Stimulated activated naive CD8-positive, alpha-beta T cell treated with anti-CD3 and anti-CD28 coated beads, Interleukin-15, Interleukin-2, amounts not matched to agents 100 ng/mL and 50 ng/mL, for 24 hours (primary cell): Measurements from ENCODE around the gene PPM1G.

Experiments
- H3K27ac Mint-ChIP-seq: one replicate; pipeline ENCODE4 v1.8.0; 2021; ENCODE audit warnings: mild to moderate bottlenecking, mixed read lengths
- H3K27me3 Mint-ChIP-seq: one replicate; pipeline ENCODE4 v1.8.0; 2021; ENCODE audit warnings: mixed read lengths
- H3K36me3 Mint-ChIP-seq: one replicate; pipeline ENCODE4 v1.8.0; 2021; ENCODE audit warnings: low read depth, mixed read lengths
- H3K4me1 Mint-ChIP-seq: one replicate; pipeline ENCODE4 v1.8.0; 2021; ENCODE audit warnings: low read depth, mixed read lengths
- H3K4me3 Mint-ChIP-seq: one replicate; pipeline ENCODE4 v1.8.0; 2021; ENCODE audit warnings: mild to moderate bottlenecking, mixed read lengths
- H3K9me3 Mint-ChIP-seq: one replicate; pipeline ENCODE4 v1.8.0; 2021; ENCODE audit warnings: mixed read lengths

The PPM1G gene

GRCh38 chr2:27381577-27382181 is 27.7 kb downstream of the PPM1G start:
- Mint-ChIP-seq H3K27me3 (no peaks in the 10 kb centered on the region), H3K4me3 (peak overlapping the region; percentile 88), H3K27ac (peak overlapping the region; percentile 95), H3K4me1 (peaks cover 45% of the 10 kb centered on the region), H3K9me3 (no peaks in the 10 kb centered on the region), H3K36me3 (peaks cover 66% of the 10 kb centered on the region)

GRCh38 chr2:27380626-27381545 is 28.5 kb downstream of the PPM1G start, which contains the start of gene ZNF513:
ZNF513 (minus strand) TSS chr2:27380734; CDS start chr2:27380526, 208 bp downstream.
- H3K4me3 Mint-ChIP-seq: peak within 1 kb of the TSS; percentile 88
- no peaks in the 10 kb centered on the region for H3K27me3 Mint-ChIP-seq
- H3K36me3 Mint-ChIP-seq: peaks cover 70% of the 10 kb centered on the region

GRCh38 chr2:27379836-27380625 is 29.4 kb downstream of the PPM1G start:
- Mint-ChIP-seq H3K4me1 (peaks cover 42% of the 10 kb centered on the region), H3K9me3 (no peaks in the 10 kb centered on the region), H3K36me3 (peaks cover 67% of the 10 kb centered on the region), H3K27me3 (no peaks in the 10 kb centered on the region), H3K27ac (peak overlapping the region; percentile 92), H3K4me3 (peak overlapping the region; percentile 88)

More at GRCh38 chr2:27380626-27381545, 28.5 kb downstream of the PPM1G start, which contains the start of gene ZNF513:
- no peaks in the 10 kb centered on the region for H3K9me3 Mint-ChIP-seq
- H3K4me1 Mint-ChIP-seq: peaks cover 45% of the 10 kb centered on the region
- peak within 1 kb of the TSS; percentile 95 for H3K27ac Mint-ChIP-seq

- Mint-ChIP-seq H3K36me3 (peaks cover 69% of the 10 kb centered on the region), H3K27ac (peak overlapping the region; percentile 92), H3K4me1 (peaks cover 39% of the 10 kb centered on the region), H3K4me3 (peak overlapping the region; percentile 88), H3K27me3 (no peaks in the 10 kb centered on the region), H3K9me3 (no peaks in the 10 kb centered on the region)
Observed at GRCh38 chr2:27379383-27379835, 30.0 kb downstream of the PPM1G start.

- H3K9me3 Mint-ChIP-seq: no peaks in the 10 kb centered on the region
- H3K4me1 Mint-ChIP-seq: peaks cover 34% of the 10 kb centered on the region
- H3K27ac Mint-ChIP-seq: peak overlapping the region; percentile 92
- H3K27me3 Mint-ChIP-seq: no peaks in the 10 kb centered on the region
- H3K36me3 Mint-ChIP-seq: peaks cover 68% of the 10 kb centered on the region
- peak overlapping the region; percentile 88 for H3K4me3 Mint-ChIP-seq
Observed at GRCh38 chr2:27378809-27379290, 30.5 kb downstream of the PPM1G start.

- H3K36me3 Mint-ChIP-seq: peaks cover 69% of the 10 kb centered on the region
- peaks cover 31% of the 10 kb centered on the region for H3K4me1 Mint-ChIP-seq
Observed at GRCh38 chr2:27378096-27378808, 31.1 kb downstream of the PPM1G start.

GRCh38 chr2:27377618-27378095 is 31.7 kb downstream of the PPM1G start:
- Mint-ChIP-seq H3K36me3 (peaks cover 72% of the 10 kb centered on the region), H3K9me3 (no peaks in the 10 kb centered on the region), H3K27me3 (no peaks in the 10 kb centered on the region), H3K27ac (no peak overlapping the region), H3K4me3 (no peak overlapping the region), H3K4me1 (peaks cover 35% of the 10 kb centered on the region)

More at GRCh38 chr2:27378096-27378808, 31.1 kb downstream of the PPM1G start:
- H3K9me3 Mint-ChIP-seq: no peaks in the 10 kb centered on the region
- H3K27me3 Mint-ChIP-seq: no peaks in the 10 kb centered on the region
- no peak overlapping the region for H3K27ac Mint-ChIP-seq
- no peak overlapping the region for H3K4me3 Mint-ChIP-seq

GRCh38 chr2:27376866-27377617 is 32.3 kb downstream of the PPM1G start:
- H3K27ac Mint-ChIP-seq: no peak overlapping the region
- no peaks in the 10 kb centered on the region for H3K9me3 Mint-ChIP-seq
- no peaks in the 10 kb centered on the region for H3K27me3 Mint-ChIP-seq
- H3K4me3 Mint-ChIP-seq: no peak overlapping the region
- H3K36me3 Mint-ChIP-seq: peaks cover 72% of the 10 kb centered on the region
- H3K4me1 Mint-ChIP-seq: peaks cover 41% of the 10 kb centered on the region

GRCh38 chr2:27376151-27376865 is 33.1 kb downstream of the PPM1G start:
- H3K27ac Mint-ChIP-seq: no peak overlapping the region
- H3K36me3 Mint-ChIP-seq: peaks cover 70% of the 10 kb centered on the region
- no peaks in the 10 kb centered on the region for H3K27me3 Mint-ChIP-seq

GRCh38 chr2:27375513-27376099 is 33.8 kb downstream of the PPM1G start:
- Mint-ChIP-seq H3K36me3 (peaks cover 68% of the 10 kb centered on the region), H3K27ac (peak overlapping the region; percentile 67), H3K4me3 (no peak overlapping the region), H3K27me3 (no peaks in the 10 kb centered on the region), H3K9me3 (no peaks in the 10 kb centered on the region), H3K4me1 (peaks cover 40% of the 10 kb centered on the region)

More at GRCh38 chr2:27376151-27376865, 33.1 kb downstream of the PPM1G start:
- H3K4me1 Mint-ChIP-seq: peaks cover 44% of the 10 kb centered on the region
- H3K9me3 Mint-ChIP-seq: no peaks in the 10 kb centered on the region
- no peak overlapping the region for H3K4me3 Mint-ChIP-seq

GRCh38 chr2:27373567-27373966 is 35.8 kb downstream of the PPM1G start:
- Mint-ChIP-seq H3K9me3 (no peaks in the 10 kb centered on the region), H3K4me1 (peaks cover 35% of the 10 kb centered on the region), H3K4me3 (no peak overlapping the region), H3K27ac (no peak overlapping the region), H3K36me3 (peaks cover 71% of the 10 kb centered on the region), H3K27me3 (no peaks in the 10 kb centered on the region)

- Mint-ChIP-seq H3K36me3 (peaks cover 77% of the 10 kb centered on the region), H3K4me3 (peak overlapping the region; percentile 98), H3K27ac (peak overlapping the region; percentile 80), H3K27me3 (no peaks in the 10 kb centered on the region), H3K4me1 (peaks cover 37% of the 10 kb centered on the region), H3K9me3 (no peaks in the 10 kb centered on the region)
Observed at GRCh38 chr2:27372937-27373336, 36.5 kb downstream of the PPM1G start.
